ENCODE results near the gene ASMTL. TPM values are rescaled to one million over a fixed set of nuclear protein-coding genes. Genes with fewer than 3 reads are reported as not detected.

ASMTL gene
- total and polyA plus RNA-seq, 2 of the 13 experiments (the other 11 are each of a cell fraction or from before 2014, with no cell fraction given), result 5.6 to 16.3 TPM

DNA sequence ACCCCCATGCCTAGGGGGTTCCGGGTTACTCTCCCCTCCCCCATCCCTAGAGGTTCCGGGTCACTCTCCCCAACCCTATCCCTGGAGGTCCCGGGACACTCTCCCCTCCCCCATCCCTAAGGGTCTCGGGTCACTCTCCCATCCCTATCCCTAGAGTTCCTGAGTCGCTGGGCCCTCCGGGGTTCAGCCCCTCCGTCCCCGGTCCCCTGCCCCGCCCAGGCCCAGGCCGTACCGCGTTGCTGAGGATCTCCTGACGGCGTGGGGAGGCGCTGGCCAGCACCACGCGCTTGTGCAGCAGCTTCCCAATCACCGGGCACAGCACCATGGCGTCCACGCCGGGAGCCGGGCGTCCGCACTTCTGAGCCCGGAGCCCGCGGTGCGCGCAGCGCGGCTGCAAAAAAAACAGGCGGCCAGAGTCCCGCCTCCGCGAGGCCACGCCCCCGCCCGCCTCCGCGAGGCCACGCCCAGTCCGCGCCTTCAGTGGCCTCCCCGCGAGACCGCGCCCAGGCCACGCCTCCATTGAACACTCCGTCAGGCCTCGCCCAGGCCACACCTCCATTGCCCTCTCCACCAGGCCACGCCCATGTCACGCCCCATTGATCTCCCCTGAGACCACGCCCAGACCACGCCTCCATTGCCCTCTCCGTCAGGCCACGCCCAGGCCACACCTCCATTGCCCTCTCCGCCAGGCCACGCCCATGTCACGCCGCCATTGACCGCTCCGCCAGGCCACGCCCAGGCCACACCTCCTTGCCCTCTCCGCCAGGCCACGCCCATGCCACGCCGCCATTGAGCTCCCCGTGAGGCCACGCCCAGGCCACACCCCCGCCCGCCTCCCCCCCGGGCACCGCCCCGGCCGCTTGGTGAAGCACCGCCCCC lies at the start of gene ASMTL (continued):
- TF ChIP-seq GABPA (IDR thresholded peaks at IDR 0.05; ENCODE audit: low read depth, low read length) (no peak), GABPA (CRISPR knock-in tag; IDR thresholded peaks at IDR 0.05; ENCODE audit: low read depth) (peak; percentile 72), XBP1 (CRISPR knock-in tag; IDR thresholded peaks at IDR 0.05) (no peak), MEIS1 (CRISPR knock-in tag; IDR thresholded peaks at IDR 0.05; ENCODE audit: borderline replicate concordance) (0 out of 2 replicates have a peak, but pooled peaks have one; percentile 24), RAD21 (CRISPR knock-in tag; IDR thresholded peaks at IDR 0.05) (peak; percentile 41), ZKSCAN8 (CRISPR knock-in tag; IDR thresholded peaks at IDR 0.05; ENCODE audit: borderline replicate concordance) (peak; percentile 13; the same call in 1 of the 2 replicates), MAZ (IDR thresholded peaks at IDR 0.05; ENCODE audit: borderline replicate concordance, low read depth, low read length) (peak; percentile 26; the same call in 1 of the 2 replicates), MAZ (CRISPR knock-in tag; IDR thresholded peaks at IDR 0.05; ENCODE audit: low read depth) (no peak; the same call in 1 of the 2 replicates), ZNF704 (CRISPR knock-in tag; IDR thresholded peaks at IDR 0.05; ENCODE audit: borderline replicate concordance) (0 out of 2 replicates have a peak, but pooled peaks have one; percentile 55), MNT (IDR thresholded peaks at IDR 0.05) (peak; percentile 68), ARNTL (CRISPR knock-in tag; IDR thresholded peaks at IDR 0.05) (0 out of 2 replicates have a peak, but pooled peaks have one; percentile 30), NFKB2 (CRISPR knock-in tag; IDR thresholded peaks at IDR 0.05; ENCODE audit: borderline replicate concordance) (0 out of 2 replicates have a peak, but pooled peaks have one; percentile 27), ZNF350 (CRISPR knock-in tag; IDR thresholded peaks at IDR 0.05; ENCODE audit: borderline replicate concordance, low read depth) (peak; percentile 29; the same call in 1 of the 2 replicates)
- TF ChIP-seq, protein P1, sequence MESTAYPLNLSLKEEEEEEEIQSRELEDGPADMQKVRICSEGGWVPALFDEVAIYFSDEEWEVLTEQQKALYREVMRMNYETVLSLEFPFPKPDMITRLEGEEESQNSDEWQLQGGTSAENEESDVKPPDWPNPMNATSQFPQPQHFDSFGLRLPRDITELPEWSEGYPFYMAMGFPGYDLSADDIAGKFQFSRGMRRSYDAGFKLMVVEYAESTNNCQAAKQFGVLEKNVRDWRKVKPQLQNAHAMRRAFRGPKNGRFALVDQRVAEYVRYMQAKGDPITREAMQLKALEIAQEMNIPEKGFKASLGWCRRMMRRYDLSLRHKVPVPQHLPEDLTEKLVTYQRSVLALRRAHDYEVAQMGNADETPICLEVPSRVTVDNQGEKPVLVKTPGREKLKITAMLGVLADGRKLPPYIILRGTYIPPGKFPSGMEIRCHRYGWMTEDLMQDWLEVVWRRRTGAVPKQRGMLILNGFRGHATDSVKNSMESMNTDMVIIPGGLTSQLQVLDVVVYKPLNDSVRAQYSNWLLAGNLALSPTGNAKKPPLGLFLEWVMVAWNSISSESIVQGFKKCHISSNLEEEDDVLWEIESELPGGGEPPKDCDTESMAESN (CRISPR knock-in tag; conservative IDR thresholded peaks at IDR 0.05), result peak; percentile 65; the same call in 1 of the 2 replicates
- TF ChIP-seq, protein P2, sequence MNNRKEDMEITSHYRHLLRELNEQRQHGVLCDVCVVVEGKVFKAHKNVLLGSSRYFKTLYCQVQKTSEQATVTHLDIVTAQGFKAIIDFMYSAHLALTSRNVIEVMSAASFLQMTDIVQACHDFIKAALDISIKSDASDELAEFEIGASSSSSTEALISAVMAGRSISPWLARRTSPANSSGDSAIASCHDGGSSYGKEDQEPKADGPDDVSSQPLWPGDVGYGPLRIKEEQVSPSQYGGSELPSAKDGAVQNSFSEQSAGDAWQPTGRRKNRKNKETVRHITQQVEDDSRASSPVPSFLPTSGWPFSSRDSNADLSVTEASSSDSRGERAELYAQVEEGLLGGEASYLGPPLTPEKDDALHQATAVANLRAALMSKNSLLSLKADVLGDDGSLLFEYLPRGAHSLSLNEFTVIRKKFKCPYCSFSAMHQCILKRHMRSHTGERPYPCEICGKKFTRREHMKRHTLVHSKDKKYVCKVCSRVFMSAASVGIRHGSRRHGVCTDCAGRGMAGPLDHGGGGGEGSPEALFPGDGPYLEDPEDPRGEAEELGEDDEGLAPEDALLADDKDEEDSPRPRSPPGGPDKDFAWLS (CRISPR knock-in tag; IDR thresholded peaks at IDR 0.05; ENCODE audit: borderline replicate concordance), result 0 out of 2 replicates have a peak, but pooled peaks have one; percentile 25
- TF ChIP-seq, protein P3, sequence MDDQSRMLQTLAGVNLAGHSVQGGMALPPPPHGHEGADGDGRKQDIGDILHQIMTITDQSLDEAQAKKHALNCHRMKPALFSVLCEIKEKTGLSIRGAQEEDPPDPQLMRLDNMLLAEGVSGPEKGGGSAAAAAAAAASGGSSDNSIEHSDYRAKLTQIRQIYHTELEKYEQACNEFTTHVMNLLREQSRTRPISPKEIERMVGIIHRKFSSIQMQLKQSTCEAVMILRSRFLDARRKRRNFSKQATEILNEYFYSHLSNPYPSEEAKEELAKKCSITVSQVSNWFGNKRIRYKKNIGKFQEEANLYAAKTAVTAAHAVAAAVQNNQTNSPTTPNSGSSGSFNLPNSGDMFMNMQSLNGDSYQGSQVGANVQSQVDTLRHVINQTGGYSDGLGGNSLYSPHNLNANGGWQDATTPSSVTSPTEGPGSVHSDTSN (CRISPR knock-in tag; IDR thresholded peaks at IDR 0.05; ENCODE audit: borderline replicate concordance), result no peak
